Measurements from ENCODE around the gene TNS4.

The TNS4 gene

DNA sequence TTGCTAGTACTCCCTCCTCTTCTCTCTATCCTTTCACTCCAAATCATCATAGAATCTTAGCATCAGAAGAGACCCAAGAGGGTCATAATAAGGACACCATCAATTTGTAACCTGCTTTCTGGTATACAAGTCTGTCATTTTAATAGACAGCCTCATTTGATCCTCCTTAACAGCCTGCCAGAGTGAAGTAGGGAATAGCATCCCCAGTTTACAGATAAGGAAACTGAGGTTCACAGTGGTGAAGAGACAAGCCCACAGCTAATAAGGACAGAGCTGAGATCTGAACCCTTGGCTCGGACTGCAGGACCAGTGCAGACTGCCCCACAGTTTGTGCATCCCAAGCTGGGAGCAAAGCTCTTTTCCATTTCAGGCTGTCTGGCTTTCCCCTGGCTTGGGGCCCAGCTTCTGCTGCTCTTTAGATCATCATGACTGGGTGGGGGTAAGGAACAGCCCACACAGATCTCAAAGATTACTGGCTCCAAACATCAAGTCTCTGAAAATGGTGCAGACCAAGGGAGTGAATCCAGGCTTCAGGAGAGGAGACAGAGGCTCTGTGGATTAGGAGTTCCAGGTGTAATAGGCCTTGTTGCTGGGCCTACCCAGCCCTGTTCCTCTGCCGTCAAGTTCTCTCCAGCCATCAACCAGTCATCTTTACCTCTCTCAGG, 68.4 kb downstream of the TNS4 start:
- no peak for DNase-seq

DNA sequence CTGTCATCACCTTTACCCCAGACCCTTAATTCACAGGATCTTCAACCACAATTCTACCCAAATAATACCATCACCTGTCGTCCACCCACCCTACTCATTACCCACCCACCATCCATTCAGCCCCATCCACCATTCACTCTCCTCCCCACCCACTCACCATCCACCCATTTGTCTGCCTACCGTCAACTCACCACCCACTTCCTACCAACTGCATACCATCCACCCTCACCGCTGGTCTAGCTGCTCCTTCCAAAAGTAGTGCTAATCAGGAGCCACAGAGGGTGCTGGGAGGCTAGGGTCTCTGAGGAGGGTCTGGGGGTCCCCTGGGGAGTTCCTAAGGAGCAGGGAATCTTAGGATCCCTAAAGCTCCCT, 70.2 kb downstream of the TNS4 start:
- DNase-seq: no peak

DNA sequence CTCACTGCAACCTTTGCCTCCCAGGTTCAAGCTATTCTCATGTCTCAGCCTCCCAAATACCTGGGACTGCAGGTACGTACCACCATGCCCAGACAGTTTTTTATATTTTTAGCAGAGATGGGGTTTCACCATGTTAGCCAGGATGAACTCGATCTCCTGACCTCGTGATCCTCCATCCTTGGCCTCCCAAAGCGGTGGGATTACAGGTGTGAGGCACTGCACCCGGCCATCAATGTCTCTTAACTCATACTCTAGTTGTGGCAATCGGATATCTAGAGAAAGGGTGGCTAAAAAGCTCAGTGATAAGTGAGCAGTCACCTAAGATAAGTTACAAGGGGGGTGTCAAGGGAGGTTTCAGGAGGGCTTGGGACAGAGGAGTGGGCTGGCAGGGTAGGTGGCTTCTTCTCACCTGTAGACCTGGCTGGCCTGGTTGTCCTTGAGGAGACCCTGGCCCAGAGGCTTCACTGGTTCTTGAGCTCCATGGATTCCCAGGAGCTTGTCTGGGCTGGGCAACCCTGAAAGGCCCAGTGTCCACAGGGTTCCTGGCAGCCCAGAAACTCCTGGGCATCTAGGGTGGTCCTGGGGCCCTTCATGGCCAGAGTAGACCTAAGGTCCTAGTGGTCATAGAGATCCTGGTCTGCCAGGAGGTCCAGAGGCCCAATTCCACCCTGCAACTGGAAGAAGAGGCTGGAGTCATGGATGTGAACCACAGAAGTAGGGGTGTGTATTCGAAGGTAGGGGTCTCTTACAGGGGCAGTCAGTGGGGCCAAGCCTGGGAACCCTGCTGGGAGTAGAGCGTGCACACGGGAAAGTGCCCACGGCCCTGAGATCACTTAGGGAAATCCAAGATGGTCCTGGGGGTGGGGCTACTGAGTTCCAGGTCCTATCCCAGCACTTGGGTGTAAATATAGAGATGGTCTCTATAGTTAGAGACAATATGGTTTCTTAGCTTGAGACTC, 70.9 kb downstream of the TNS4 start:
- no peak for DNase-seq

DNA sequence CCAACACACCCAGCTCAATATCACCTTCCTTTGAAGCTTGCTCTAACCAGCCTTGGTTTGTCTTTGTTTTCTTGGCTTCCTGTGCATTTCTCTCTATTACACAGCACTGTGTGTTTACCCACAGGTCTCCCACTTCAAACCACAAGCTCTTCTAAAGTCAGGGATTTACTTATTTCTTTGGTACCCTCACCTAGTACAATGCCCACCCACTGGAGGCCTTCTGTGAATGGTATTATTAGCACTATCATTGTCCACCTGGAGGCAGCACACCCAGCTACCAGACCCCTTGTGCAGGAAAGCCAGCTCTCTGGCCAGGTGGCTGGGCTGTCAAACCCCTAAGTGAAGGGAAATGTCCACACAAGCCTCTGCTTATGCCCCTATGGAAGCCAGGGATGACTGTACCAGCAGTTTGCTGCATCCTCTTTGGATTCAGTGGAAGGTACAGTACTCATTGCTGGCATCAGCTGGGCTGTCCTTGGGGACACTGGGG, 74.4 kb downstream of the TNS4 start:
- no peak for DNase-seq
